Measurements from ENCODE around the gene CRB3. TPM values are rescaled to one million over a fixed set of nuclear protein-coding genes. Genes with fewer than 3 reads are reported as not detected.
A peak's percentile ranks its signal among the peaks of the same experiment; 100 is the strongest.

Gene CRB3
- total RNA-seq, 1 experiment from 2014 or later: 29.9 TPM

GRCh38 chr19:6424939-6425731 is 38.9 kb upstream of the CRB3 start (continued):
- TF ChIP-seq PRRX2 (CRISPR knock-in tag; IDR thresholded peaks at IDR 0.05) (no peak), ELF4 (CRISPR knock-in tag; IDR thresholded peaks at IDR 0.05; ENCODE audit: low read depth) (peak; percentile 86; the same call in 1 of the 2 replicates)

- ATAC-seq (no peak), DNase-seq (ENCODE audit: low spot score) (no peak)
- H3K4me1 Mint-ChIP-seq: peaks cover 14% of the 10 kb centered on the region
- H3K4me3 Mint-ChIP-seq: peak overlapping the region; percentile 52
- peak; percentile 15; the same call in 1 of the 2 replicates for TF ChIP-seq ZNF219 (CRISPR knock-in tag; IDR thresholded peaks at IDR 0.05; ENCODE audit: borderline replicate concordance)
- no peak; the same call in 1 of the 2 replicates for TF ChIP-seq PREB (CRISPR knock-in tag; IDR thresholded peaks at IDR 0.05; ENCODE audit: borderline replicate concordance)
- TF ChIP-seq TEAD4 (CRISPR knock-in tag; IDR thresholded peaks at IDR 0.05): peak; percentile 11
- TF ChIP-seq PRDM15 (CRISPR knock-in tag; IDR thresholded peaks at IDR 0.05): no peak
- no peak for TF ChIP-seq HMGA2 (CRISPR knock-in tag; IDR thresholded peaks at IDR 0.05)
- TF ChIP-seq ZNF138 (CRISPR knock-in tag; conservative IDR thresholded peaks at IDR 0.05): no peak
- TF ChIP-seq CREB1 (CRISPR knock-in tag; IDR thresholded peaks at IDR 0.05): no peak
- no peak for TF ChIP-seq NR1H2 (CRISPR knock-in tag; IDR thresholded peaks at IDR 0.05)
- no peak for TF ChIP-seq AFF4 (CRISPR knock-in tag; IDR thresholded peaks at IDR 0.05; ENCODE audit: borderline replicate concordance)
- TF ChIP-seq TP53 (CRISPR knock-in tag; IDR thresholded peaks at IDR 0.05): no peak
- peak; percentile 60; the same call in 1 of the 2 replicates for TF ChIP-seq MAX (CRISPR knock-in tag; IDR thresholded peaks at IDR 0.05)
- TF ChIP-seq SMAD3 (CRISPR knock-in tag; IDR thresholded peaks at IDR 0.05; ENCODE audit: borderline replicate concordance): no peak
- ChIA-PET POLR2A (interaction anchor here (1.4 kb wide), 1 partner anchor 14 kb away, joined by 4 read pairs; no protein-coding TSS in a partner anchor), CTCF (interaction anchor here (0.6 to 2.5 kb wide), 4 partner anchors 8 to 940 kb away, joined by 3 to 11 read pairs (median 4); partner anchors contain the start of gene ALKBH7)
- 0 out of 2 replicates have a peak overlapping the region, but pooled peaks have one; percentile 68 for H3K27ac Mint-ChIP-seq
- peaks cover 6% of the 10 kb centered on the region for H3K9me3 Mint-ChIP-seq
- peaks cover 40% of the 10 kb centered on the region for H3K27me3 Mint-ChIP-seq (ENCODE audit: low read depth)
- H3K36me3 Mint-ChIP-seq: peaks cover 19% of the 10 kb centered on the region
Measured at GRCh38 chr19:6425732-6426620, 38.1 kb upstream of the CRB3 start.
